Activated CD8-positive, alpha-beta T cell treated with anti-CD3 and anti-CD28 coated beads, Interleukin-2, amount 10 ng/mL, durations not matched to agents 7 days and 5 days (primary cell): ENCODE results near the gene SUFU. TPM values are rescaled to one million over a fixed set of nuclear protein-coding genes. Genes with fewer than 3 reads are reported as not detected.
"Not testable (repeated sequence)": the region's sequence is repeated elsewhere in the genome, so short reads cannot be mapped to it uniquely, and the experiment has no call there.

Source experiments
- ATAC-seq: fragments of 150-1000 bp; cut with Tn5 transposase; one replicate; pipeline ENCODE4 v1.10.0; 2021; ENCODE audit warnings: moderate library complexity
- CTCF ChIA-PET: fragments of 350-600 bp; sonication (Branson Sonifier 250); formaldehyde crosslinking; loops from one replicate; lab custom pipeline; 2021; ENCODE audit warnings: antibody characterized with exemption; lab: Charles Lee
- POLR2A ChIA-PET: fragments of 350-600 bp; sonication (Branson Sonifier 250); formaldehyde crosslinking; loops from one replicate; lab custom pipeline; 2021; ENCODE audit warnings: antibody characterized with exemption; lab: Charles Lee
- DNase-seq: peaks from one replicate; pipeline ENCODE4 v3.0.0-alpha.2; 2020
- H3K27ac Mint-ChIP-seq: one replicate; pipeline ENCODE4 v1.8.0; 2021; ENCODE audit warnings: mild to moderate bottlenecking, mixed read lengths
- H3K27me3 Mint-ChIP-seq: one replicate; pipeline ENCODE4 v1.8.0; 2021; ENCODE audit warnings: low read depth, mixed read lengths
- H3K36me3 Mint-ChIP-seq: one replicate; pipeline ENCODE4 v1.8.0; 2021; ENCODE audit warnings: low read depth, mixed read lengths
- H3K4me1 Mint-ChIP-seq: one replicate; pipeline ENCODE4 v1.8.0; 2021; ENCODE audit warnings: low read depth, mixed read lengths
- H3K4me3 Mint-ChIP-seq: one replicate; pipeline ENCODE4 v1.8.0; 2021; ENCODE audit warnings: mild to moderate bottlenecking, mixed read lengths
- H3K9me3 Mint-ChIP-seq: one replicate; pipeline ENCODE4 v1.8.0; 2022; ENCODE audit warnings: mixed read lengths; ENCODE audit not compliant: insufficient read depth
- total RNA-seq, 2 experiments: library from RNA; stranded (reverse); gene quantifications; one replicate each; pipeline ENCODE4 v1.2.3, GENCODE V29; 2021

The SUFU gene
- total RNA-seq, 2 experiments from 2014 or later: 10.6 to 12.0 TPM

GRCh38 chr10:102515724-102516123 lies 12.0 kb downstream of the SUFU start:
- Mint-ChIP-seq H3K9me3 (no peaks in the 10 kb centered on the region), H3K36me3 (peaks cover 11% of the 10 kb centered on the region), H3K4me1 (peaks cover 15% of the 10 kb centered on the region), H3K27ac (no peak overlapping the region), H3K27me3 (no peaks in the 10 kb centered on the region), H3K4me3 (no peak overlapping the region)
- ATAC-seq: no peak
- DNase-seq: no peak
- ChIA-PET POLR2A (no interaction called here), CTCF (no interaction called here)

DNA sequence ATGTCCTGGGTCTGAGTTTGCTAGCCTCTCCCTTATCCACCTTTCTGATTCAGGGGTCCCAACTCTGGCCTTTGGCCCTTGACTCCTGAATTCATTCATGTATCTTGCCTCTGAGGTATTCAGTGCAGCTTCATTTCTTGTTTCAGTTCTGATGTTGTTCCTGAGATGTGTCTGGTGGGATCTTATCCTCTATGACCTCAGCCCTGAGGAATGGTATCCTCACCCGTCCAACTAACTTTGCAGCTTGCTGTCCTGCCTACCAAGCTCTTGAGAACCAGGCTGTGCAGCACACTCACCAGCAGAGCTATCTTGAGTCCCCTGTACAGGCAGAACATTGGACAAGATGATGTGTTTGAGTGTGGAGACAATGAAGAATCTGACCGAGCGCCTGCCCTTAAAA lies 13.8 kb downstream of the SUFU start:
- H3K27me3 Mint-ChIP-seq: no peaks in the 10 kb centered on the region
- ChIA-PET CTCF (interaction anchor here (1.5 to 2.0 kb wide), 3 partner anchors 66 to 384 kb away, joined by 3 to 5 read pairs (median 4); no protein-coding TSS in a partner anchor), POLR2A (no interaction called here)
- DNase-seq (no peak), ATAC-seq (no peak)
- H3K27ac Mint-ChIP-seq: no peak overlapping the region
- peaks cover 6% of the 10 kb centered on the region for H3K36me3 Mint-ChIP-seq
- H3K4me1 Mint-ChIP-seq: peaks cover 2% of the 10 kb centered on the region
- H3K4me3 Mint-ChIP-seq: no peak overlapping the region
- H3K9me3 Mint-ChIP-seq: no peaks in the 10 kb centered on the region

DNA sequence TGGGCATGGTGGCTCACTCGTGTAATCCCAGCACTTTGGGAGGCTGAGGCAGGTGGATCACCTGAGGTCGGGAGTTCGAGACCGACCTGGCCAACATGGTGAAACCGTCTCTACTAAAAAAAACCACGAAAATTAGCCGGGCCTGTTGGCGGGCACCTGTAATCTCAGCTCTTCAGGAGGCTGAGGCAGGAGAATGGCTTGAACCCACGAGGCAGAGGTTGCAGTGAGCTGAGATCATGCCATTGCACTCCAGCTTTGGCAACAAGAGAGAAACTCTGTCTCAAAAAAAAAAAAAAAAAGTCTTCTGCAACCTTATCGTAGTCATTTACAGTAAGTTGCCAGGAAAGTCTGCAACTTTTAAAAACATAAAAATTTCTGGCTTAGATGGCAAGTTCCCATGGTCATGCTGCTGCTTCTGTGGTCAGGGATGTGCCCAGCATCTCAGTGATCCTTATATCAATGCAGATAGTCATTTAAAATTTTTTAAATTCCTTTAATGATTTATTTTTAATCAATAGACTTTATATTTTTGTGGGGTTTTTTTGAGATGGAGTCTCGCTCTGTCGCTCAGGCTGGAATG lies 15.6 kb downstream of the SUFU start:
- peaks cover 6% of the 10 kb centered on the region for H3K36me3 Mint-ChIP-seq
- ATAC-seq (no peak), DNase-seq (no peak)
- H3K4me3 Mint-ChIP-seq: no peak overlapping the region
- ChIA-PET CTCF (interaction anchor here (0.9 to 2.0 kb wide), 3 partner anchors 77 to 382 kb away, joined by 3 to 5 read pairs (median 3); no protein-coding TSS in a partner anchor), POLR2A (interaction anchor here (1.1 kb wide), 1 partner anchor 11 kb away, joined by 3 read pairs; no protein-coding TSS in a partner anchor)
- peaks cover 6% of the 10 kb centered on the region for H3K4me1 Mint-ChIP-seq
- no peaks in the 10 kb centered on the region for H3K9me3 Mint-ChIP-seq
- H3K27ac Mint-ChIP-seq: no peak overlapping the region
- H3K27me3 Mint-ChIP-seq: no peaks in the 10 kb centered on the region

DNA sequence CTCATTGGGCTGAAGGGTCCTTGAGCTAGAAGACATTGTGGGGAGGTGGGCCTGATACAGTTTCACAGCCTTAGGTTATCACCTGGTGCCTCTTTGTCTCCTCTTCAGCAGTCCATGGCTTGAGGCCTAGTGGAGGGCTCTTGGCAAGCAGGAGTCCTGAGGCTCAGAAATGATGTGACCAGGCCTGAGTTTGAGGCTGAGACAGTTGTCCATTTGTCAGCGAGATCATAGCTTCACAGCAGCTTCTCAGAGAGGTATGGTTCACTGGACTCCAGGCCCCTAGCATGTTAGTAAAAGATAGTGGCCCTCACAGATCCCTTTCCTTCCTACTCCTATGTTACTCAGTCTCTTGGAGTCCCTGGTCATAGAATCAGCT lies 19.1 kb downstream of the SUFU start:
- ATAC-seq (no peak), DNase-seq (no peak)
- H3K36me3 Mint-ChIP-seq: peaks cover 6% of the 10 kb centered on the region
- no peaks in the 10 kb centered on the region for H3K9me3 Mint-ChIP-seq
- H3K4me1 Mint-ChIP-seq: peaks cover 9% of the 10 kb centered on the region
- H3K4me3 Mint-ChIP-seq: no peak overlapping the region
- H3K27me3 Mint-ChIP-seq: no peaks in the 10 kb centered on the region
- ChIA-PET POLR2A (interaction anchor here (0.6 kb wide), 1 partner anchor 25 kb away, joined by 3 read pairs; no protein-coding TSS in a partner anchor), CTCF (interaction anchor here (1.1 to 2.5 kb wide), 3 partner anchors 19 to 170 kb away, joined by 3 to 11 read pairs (median 5); partner anchors contain the start of gene SUFU)
- no peak overlapping the region for H3K27ac Mint-ChIP-seq

GRCh38 chr10:102523250-102524029 lies 19.7 kb downstream of the SUFU start:
- DNase-seq (no peak), ATAC-seq (no peak)
- no peak overlapping the region for H3K27ac Mint-ChIP-seq
- CTCF ChIA-PET: interaction anchor here (1.5 to 2.5 kb wide), 2 partner anchors 19 to 60 kb away, joined by 5 to 11 read pairs; partner anchors contain the start of gene SUFU
- H3K9me3 Mint-ChIP-seq: no peaks in the 10 kb centered on the region
- POLR2A ChIA-PET: interaction anchor here (0.6 kb wide), 1 partner anchor 25 kb away, joined by 3 read pairs; no protein-coding TSS in a partner anchor
- H3K36me3 Mint-ChIP-seq: peaks cover 6% of the 10 kb centered on the region
- no peak overlapping the region for H3K4me3 Mint-ChIP-seq
- H3K4me1 Mint-ChIP-seq: peaks cover 9% of the 10 kb centered on the region
- no peaks in the 10 kb centered on the region for H3K27me3 Mint-ChIP-seq

- H3K4me1 Mint-ChIP-seq: peaks cover 12% of the 10 kb centered on the region
- ChIA-PET CTCF (no interaction called here), POLR2A (interaction anchor here (0.6 kb wide), 1 partner anchor 1098 kb away, joined by 5 read pairs; no protein-coding TSS in a partner anchor)
- no peaks in the 10 kb centered on the region for H3K27me3 Mint-ChIP-seq
- no peak for ATAC-seq
- H3K36me3 Mint-ChIP-seq: peaks cover 6% of the 10 kb centered on the region
- H3K27ac Mint-ChIP-seq: no peak overlapping the region
- DNase-seq: no peak
- H3K4me3 Mint-ChIP-seq: no peak overlapping the region
- H3K9me3 Mint-ChIP-seq: no peaks in the 10 kb centered on the region
These were observed 21.0 kb downstream of the SUFU start for GRCh38 chr10:102524746-102525145.

DNA sequence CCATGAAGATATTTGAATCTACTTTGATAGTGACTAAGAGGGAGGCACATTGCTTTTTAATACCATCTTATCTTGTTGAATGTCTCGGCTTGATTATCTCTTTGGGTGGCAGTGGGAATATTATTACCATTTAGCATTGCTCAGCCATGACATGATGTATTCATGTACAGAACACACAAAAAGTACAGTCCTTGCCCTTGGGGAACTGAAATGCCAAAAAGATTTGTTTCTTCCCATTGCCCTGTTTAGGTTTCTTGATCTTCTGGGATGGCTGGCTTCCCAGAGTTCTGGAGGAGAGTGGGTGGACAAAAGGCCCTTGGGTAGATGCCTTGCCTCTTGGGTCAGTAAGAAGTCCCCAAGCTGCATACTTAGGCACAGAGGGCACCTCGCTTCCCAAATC lies 23.8 kb downstream of the SUFU start:
- DNase-seq: no peak
- H3K27ac Mint-ChIP-seq: no peak overlapping the region
- CTCF ChIA-PET: interaction anchor here (0.7 to 1.6 kb wide), 2 partner anchors 24 to 717 kb away, joined by 3 to 8 read pairs; partner anchors contain the start of genes ACTR1A and SUFU

GRCh38 chr10:102534333-102534732 lies 30.6 kb downstream of the SUFU start:
- ChIA-PET CTCF (no interaction called here), POLR2A (no interaction called here)
- no peaks in the 10 kb centered on the region for H3K9me3 Mint-ChIP-seq
- no peaks in the 10 kb centered on the region for H3K27me3 Mint-ChIP-seq
- H3K27ac Mint-ChIP-seq: no peak overlapping the region
- no peaks in the 10 kb centered on the region for H3K4me1 Mint-ChIP-seq
- no peak overlapping the region for H3K4me3 Mint-ChIP-seq
- ATAC-seq (no peak), DNase-seq (no peak)
- H3K36me3 Mint-ChIP-seq: no peaks in the 10 kb centered on the region

More for the DNA sequence above, 23.8 kb downstream of the SUFU start:
- Mint-ChIP-seq H3K27me3 (no peaks in the 10 kb centered on the region), H3K4me1 (peaks cover 10% of the 10 kb centered on the region), H3K9me3 (no peaks in the 10 kb centered on the region), H3K4me3 (no peak overlapping the region), H3K36me3 (peaks cover 6% of the 10 kb centered on the region)
- ATAC-seq: no peak
- POLR2A ChIA-PET: no interaction called here

GRCh38 chr10:102534966-102535365 lies 31.2 kb downstream of the SUFU start:
- H3K4me3 Mint-ChIP-seq, ATAC-seq, H3K4me1 Mint-ChIP-seq, H3K36me3 Mint-ChIP-seq, H3K9me3 Mint-ChIP-seq, H3K27ac Mint-ChIP-seq, H3K27me3 Mint-ChIP-seq, DNase-seq, CTCF ChIA-PET: not testable (repeated sequence)
- POLR2A ChIA-PET: interaction anchor here (0.5 to 0.6 kb wide), 2 partner anchors 329 to 1766 kb away, joined by 3 to 5 read pairs; no protein-coding TSS in a partner anchor

DNA sequence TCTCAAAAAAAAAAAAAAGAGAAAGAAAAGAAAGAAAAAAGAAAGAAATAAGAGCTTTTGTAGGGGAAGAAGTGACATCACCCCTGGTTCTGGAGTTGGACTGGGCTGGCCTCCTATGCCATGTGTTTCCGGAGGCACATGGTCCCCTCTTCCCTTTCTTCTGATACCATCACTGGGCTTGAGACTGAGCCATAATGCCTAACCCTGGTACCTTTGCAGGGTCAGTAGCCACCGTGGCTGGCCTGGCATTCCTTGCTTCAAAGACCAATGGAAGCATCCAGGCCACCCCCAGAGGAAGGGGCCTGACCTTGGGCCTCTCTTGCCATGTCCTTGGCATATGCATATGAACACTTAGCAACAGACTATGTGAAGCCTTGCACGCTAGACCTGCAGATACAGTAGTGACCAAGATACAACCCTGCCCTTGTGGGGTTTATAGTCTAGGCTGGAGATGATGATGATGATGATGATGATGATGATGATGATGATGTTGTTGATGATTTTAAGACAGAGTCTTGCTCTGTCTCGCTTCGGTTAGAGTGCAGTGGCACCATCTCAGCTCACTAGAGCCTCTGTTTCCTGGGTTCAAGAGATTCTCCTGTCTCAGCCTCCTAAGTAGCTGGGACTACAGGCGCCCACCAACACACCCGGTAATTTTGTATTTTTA lies 31.8 kb downstream of the SUFU start:
- no peak overlapping the region for H3K4me3 Mint-ChIP-seq
- ChIA-PET CTCF (no interaction called here), POLR2A (interaction anchor here (0.5 to 0.6 kb wide), 2 partner anchors 328 to 1766 kb away, joined by 3 to 5 read pairs; no protein-coding TSS in a partner anchor)
- ATAC-seq (no peak), DNase-seq (no peak)
- H3K9me3 Mint-ChIP-seq: no peaks in the 10 kb centered on the region
- no peak overlapping the region for H3K27ac Mint-ChIP-seq
- no peaks in the 10 kb centered on the region for H3K4me1 Mint-ChIP-seq
- no peaks in the 10 kb centered on the region for H3K36me3 Mint-ChIP-seq
- no peaks in the 10 kb centered on the region for H3K27me3 Mint-ChIP-seq

GRCh38 chr10:102537367-102537766 lies 33.6 kb downstream of the SUFU start:
- no peaks in the 10 kb centered on the region for H3K36me3 Mint-ChIP-seq
- H3K4me3 Mint-ChIP-seq: no peak overlapping the region
- no peaks in the 10 kb centered on the region for H3K4me1 Mint-ChIP-seq
- no peaks in the 10 kb centered on the region for H3K27me3 Mint-ChIP-seq
- ChIA-PET CTCF (no interaction called here), POLR2A (no interaction called here)
- H3K9me3 Mint-ChIP-seq: no peaks in the 10 kb centered on the region
- no peak for ATAC-seq
- no peak overlapping the region for H3K27ac Mint-ChIP-seq
- DNase-seq: no peak
